ENCODE results near the gene PTPRU.

- TF ChIP-seq CTCF (IDR thresholded peaks at IDR 0.05; ENCODE audit: low read length) (no peak), EZH2 (optimal IDR thresholded peaks at IDR 0.05; ENCODE audit: low read depth, low read length) (no peak)
Observed at GRCh38 chr1:29318724-29319123, 82.4 kb downstream of the PTPRU start.
